Naive thymus-derived CD4-positive, alpha-beta T cell (primary cell): Measurements from ENCODE around the gene DPCD. TPM values are rescaled to one million over a fixed set of nuclear protein-coding genes. Genes with fewer than 3 reads are reported as not detected.
"Not testable (repeated sequence)": the region's sequence is repeated elsewhere in the genome, so short reads cannot be mapped to it uniquely, and the experiment has no call there.

Source experiments
- ATAC-seq: fragments of 150-1000 bp; cut with Tn5 transposase; 2 replicates; pipeline ENCODE4 v1.10.0; 2021; ENCODE audit warnings: mild to moderate bottlenecking, moderate library complexity
- CTCF ChIA-PET: fragments of 350-600 bp; sonication (Branson Sonifier 250); formaldehyde crosslinking; loops from one replicate; lab custom pipeline; 2021; ENCODE audit warnings: antibody characterized with exemption; lab: Charles Lee
- POLR2A ChIA-PET: fragments of 350-600 bp; sonication (Branson Sonifier 250); formaldehyde crosslinking; loops from one replicate; lab custom pipeline; 2021; ENCODE audit warnings: antibody characterized with exemption, inconsistent platforms; lab: Charles Lee
- DNase-seq, 9 donors: peaks; one replicate each; pipeline versions ENCODE4 v3.0.0 to v3.0.0-alpha.2; 2020 to 2022; ENCODE audit warnings: mixed read lengths in 1 of 9
- H3K27ac ChIP-seq: one replicate; pipeline ENCODE4 v1.7.0; 2013; ENCODE audit warnings: mild to moderate bottlenecking, low read depth, low read length, moderate library complexity
- H3K27me3 ChIP-seq, 2 donors: one replicate each; pipeline ENCODE4 v1.7.0; 2013; ENCODE audit warnings: low read length in 2 of 2, mild to moderate bottlenecking in 2 of 2, moderate library complexity in 2 of 2; ENCODE audit not compliant: control insufficient read depth in 2 of 2, insufficient read depth in 2 of 2
- H3K36me3 ChIP-seq, 3 experiments: 1 replicate in 2 of 3; 2 replicates in 1 of 3; pipeline ENCODE4 v1.7.0; 2013; ENCODE audit warnings: low read length in 3 of 3, mild to moderate bottlenecking in 3 of 3, moderate library complexity in 1 of 3; ENCODE audit not compliant: insufficient read depth in 3 of 3, control insufficient read depth in 2 of 3
- H3K4me1 ChIP-seq, 2 donors: one replicate each; pipeline ENCODE4 v1.7.0; 2013; ENCODE audit warnings: low read length in 2 of 2, mild to moderate bottlenecking in 2 of 2, moderate library complexity in 1 of 2; ENCODE audit not compliant: control insufficient read depth in 2 of 2, insufficient read depth in 2 of 2
- H3K4me3 ChIP-seq: 2 replicates; pipeline ENCODE4 v1.7.0; 2013; ENCODE audit warnings: mild to moderate bottlenecking, low read length
- H3K9me3 ChIP-seq, 3 experiments: 1 replicate in 2 of 3; 2 replicates in 1 of 3; pipeline ENCODE4 v1.7.0; 2013; ENCODE audit warnings: low read length in 3 of 3; ENCODE audit not compliant: control insufficient read depth in 2 of 3
- H3K27ac Mint-ChIP-seq, 9 donors: one replicate each; pipeline ENCODE4 v1.8.0; 2020 to 2022; ENCODE audit warnings: mixed read lengths in 9 of 9, mild to moderate bottlenecking in 8 of 9, moderate library complexity in 5 of 9, inconsistent platforms in 2 of 9
- H3K27me3 Mint-ChIP-seq, 5 donors: one replicate each; pipeline ENCODE4 v1.8.0; 2021 to 2022; ENCODE audit warnings: mixed read lengths in 5 of 5, mild to moderate bottlenecking in 1 of 5
- H3K36me3 Mint-ChIP-seq, 5 donors: one replicate each; pipeline ENCODE4 v1.8.0; 2020 to 2022; ENCODE audit warnings: mixed read lengths in 5 of 5, mild to moderate bottlenecking in 3 of 5, inconsistent platforms in 1 of 5
- H3K4me1 Mint-ChIP-seq, 7 donors: one replicate each; pipeline ENCODE4 v1.8.0; 2020 to 2022; ENCODE audit warnings: mixed read lengths in 7 of 7, mild to moderate bottlenecking in 3 of 7, inconsistent platforms in 1 of 7
- H3K4me3 Mint-ChIP-seq, 10 donors: one replicate each; pipeline ENCODE4 v1.8.0; 2020 to 2022; ENCODE audit warnings: mild to moderate bottlenecking in 10 of 10, mixed read lengths in 10 of 10, moderate library complexity in 6 of 10, inconsistent platforms in 2 of 10
- H3K9me3 Mint-ChIP-seq, 11 donors: one replicate each; pipeline ENCODE4 v1.8.0; 2020 to 2022; ENCODE audit warnings: mixed read lengths in 11 of 11, mild to moderate bottlenecking in 4 of 11, inconsistent platforms in 1 of 11, moderate library complexity in 1 of 11
- intact Hi-C, 2 donors: fragments of 100-400 bp; cut with micrococcal nuclease; formaldehyde crosslinking; loops; one replicate each; pipeline ENCODE4 v1.15.1; 2023
- polyA plus RNA-seq, 2 donors: library from polyadenylated mRNA; unstranded; fragments of 300-500 nt; fragmentation: Illumina TruSeq; gene quantifications; one replicate each; pipeline ENCODE4 v1.2.3, GENCODE V29; 2021
- total RNA-seq, 6 experiments: library from RNA in 5 of 6; stranded (reverse) in 5 of 6; gene quantifications; 1 replicate in 5 of 6; 2 replicates in 1 of 6; pipeline ENCODE4 v1.2.3 and lab custom pipeline; 2021 to 2026

The DPCD gene
- total and polyA plus RNA-seq, 7 experiments from 2014 or later: 0.64 to 3.6 (median 2.1) TPM

GRCh38 chr10:101625821-101626412 is 37.8 kb downstream of the DPCD start:
- H3K9me3 Mint-ChIP-seq: no peaks in the 10 kb centered on the region
- peak overlapping the region in 2 of 9 donors; percentile 6 to 15 for H3K27ac Mint-ChIP-seq
- H3K4me1 Mint-ChIP-seq: peaks cover 0 to 31% (median 14%) of the 10 kb centered on the region in 7 donors
- intact Hi-C loops: no loop called here
- CTCF ChIA-PET: no interaction called here
- no peak overlapping the region for H3K4me3 ChIP-seq
- peaks cover 0 to 74% (median 14%) of the 10 kb centered on the region in 3 experiments for H3K36me3 ChIP-seq
- no peak overlapping the region for H3K27ac ChIP-seq
- DNase-seq (no peak), ATAC-seq (no peak)
- H3K27me3 ChIP-seq: no peaks in the 10 kb centered on the region
- H3K36me3 Mint-ChIP-seq: peaks cover 8 to 56% (median 25%) of the 10 kb centered on the region in 5 donors
- no peaks in the 10 kb centered on the region for H3K4me1 ChIP-seq
- H3K27me3 Mint-ChIP-seq: no peaks in the 10 kb centered on the region
- no peaks in the 10 kb centered on the region for H3K9me3 ChIP-seq
- POLR2A ChIA-PET: no interaction called here
- H3K4me3 Mint-ChIP-seq: no peak overlapping the region

GRCh38 chr10:101629837-101630632 is 41.9 kb downstream of the DPCD start:
- Histone ChIP-seq H3K9me3 (no peaks in the 10 kb centered on the region), H3K27ac (no peak overlapping the region), H3K27me3 (no peaks in the 10 kb centered on the region), H3K36me3 (peaks cover 0 to 54% (median 2%) of the 10 kb centered on the region in 3 experiments), H3K4me1 (no peaks in the 10 kb centered on the region), H3K4me3 (no peak overlapping the region)
- peaks cover 0 to 57% (median 31%) of the 10 kb centered on the region in 7 donors for H3K4me1 Mint-ChIP-seq
- H3K27me3 Mint-ChIP-seq: no peaks in the 10 kb centered on the region
- intact Hi-C loops: no loop called here
- H3K4me3 Mint-ChIP-seq: peak overlapping the region in 1 of 10 donors; percentile 45
- no peaks in the 10 kb centered on the region for H3K9me3 Mint-ChIP-seq
- ATAC-seq (no peak), DNase-seq (no peak)
- CTCF ChIA-PET: no interaction called here
- POLR2A ChIA-PET: no interaction called here
- peak overlapping the region in 4 of 9 donors; percentile 6 to 57 (median 11) for H3K27ac Mint-ChIP-seq
- H3K36me3 Mint-ChIP-seq: peaks cover 0 to 29% (median 8%) of the 10 kb centered on the region in 5 donors

- Mint-ChIP-seq H3K4me3 (peak overlapping the region in 1 of 10 donors; percentile 45), H3K27me3 (no peaks in the 10 kb centered on the region), H3K27ac (peak overlapping the region in 1 of 9 donors; percentile 57), H3K9me3 (no peaks in the 10 kb centered on the region), H3K4me1 (peaks cover 0 to 56% (median 31%) of the 10 kb centered on the region in 7 donors), H3K36me3 (peaks cover 0 to 27% (median 6%) of the 10 kb centered on the region in 5 donors)
- no peaks in the 10 kb centered on the region for H3K27me3 ChIP-seq
- no peak overlapping the region for H3K27ac ChIP-seq
- intact Hi-C loops: no loop called here
- H3K4me3 ChIP-seq: no peak overlapping the region
- ChIA-PET CTCF (no interaction called here), POLR2A (no interaction called here)
- H3K36me3 ChIP-seq: peaks cover 0 to 49% (median 0%) of the 10 kb centered on the region in 3 experiments
- no peak for DNase-seq
- H3K4me1 ChIP-seq: no peaks in the 10 kb centered on the region
- H3K9me3 ChIP-seq: no peaks in the 10 kb centered on the region
- no peak for ATAC-seq
Observed at GRCh38 chr10:101630633-101630920, 42.5 kb downstream of the DPCD start.

GRCh38 chr10:101631821-101632475 is 43.8 kb downstream of the DPCD start:
- peak overlapping the region in 2 of 9 donors; percentile 12 to 51 for H3K27ac Mint-ChIP-seq
- intact Hi-C loops: no loop called here
- ATAC-seq: no peak
- H3K9me3 ChIP-seq: no peaks in the 10 kb centered on the region
- ChIA-PET POLR2A (no interaction called here), CTCF (no interaction called here)
- DNase-seq: no peak
- H3K27ac ChIP-seq: no peak overlapping the region
- H3K4me3 ChIP-seq: no peak overlapping the region
- no peaks in the 10 kb centered on the region for H3K27me3 Mint-ChIP-seq
- no peak overlapping the region for H3K4me3 Mint-ChIP-seq
- no peaks in the 10 kb centered on the region for H3K27me3 ChIP-seq
- H3K4me1 Mint-ChIP-seq: peaks cover 0 to 57% (median 31%) of the 10 kb centered on the region in 7 donors
- no peaks in the 10 kb centered on the region for H3K9me3 Mint-ChIP-seq
- H3K4me1 ChIP-seq: no peaks in the 10 kb centered on the region
- H3K36me3 Mint-ChIP-seq: peaks cover 0 to 31% (median 4%) of the 10 kb centered on the region in 5 donors
- peaks cover 0 to 47% (median 0%) of the 10 kb centered on the region in 3 experiments for H3K36me3 ChIP-seq

GRCh38 chr10:101633510-101633909 is 45.4 kb downstream of the DPCD start:
- H3K27me3 ChIP-seq, H3K27me3 Mint-ChIP-seq, intact Hi-C loops, CTCF ChIA-PET, DNase-seq, H3K27ac ChIP-seq, H3K4me3 Mint-ChIP-seq, H3K9me3 ChIP-seq, POLR2A ChIA-PET, ATAC-seq, H3K4me1 ChIP-seq, H3K4me3 ChIP-seq, H3K9me3 Mint-ChIP-seq: not testable (repeated sequence)
- H3K36me3 ChIP-seq: peaks cover 0 to 38% (median under 1%) of the 10 kb centered on the region in 3 experiments
- Mint-ChIP-seq H3K36me3 (peaks cover 4 to 30% (median 10%) of the 10 kb centered on the region in 5 donors), H3K27ac (peak overlapping the region in 2 of 9 donors; percentile 57 to 61), H3K4me1 (peaks cover 0 to 47% (median 31%) of the 10 kb centered on the region in 7 donors)

- intact Hi-C loops: loop anchor here in 1 of 2 donors (5.0 kb wide), 1 partner anchor 48 kb away; no protein-coding TSS in a partner anchor
- H3K36me3 ChIP-seq: peaks cover 0 to 42% (median 4%) of the 10 kb centered on the region in 3 experiments
- no peaks in the 10 kb centered on the region for H3K27me3 ChIP-seq
- ATAC-seq (no peak), DNase-seq (no peak)
- no peak overlapping the region for H3K27ac ChIP-seq
- H3K36me3 Mint-ChIP-seq: peaks cover 5 to 52% (median 29%) of the 10 kb centered on the region in 5 donors
- H3K4me1 ChIP-seq: no peaks in the 10 kb centered on the region
- H3K4me3 ChIP-seq: no peak overlapping the region
- CTCF ChIA-PET: interaction anchor here (0.6 kb wide), 1 partner anchor 17 kb away, joined by 4 read pairs; no protein-coding TSS in a partner anchor
- no peak overlapping the region for H3K4me3 Mint-ChIP-seq
- H3K27ac Mint-ChIP-seq: peak overlapping the region in 3 of 9 donors; percentile 13 to 65 (median 15)
- POLR2A ChIA-PET: no interaction called here
- H3K9me3 Mint-ChIP-seq: no peaks in the 10 kb centered on the region
- no peaks in the 10 kb centered on the region for H3K9me3 ChIP-seq
- no peaks in the 10 kb centered on the region for H3K27me3 Mint-ChIP-seq
- peaks cover 0 to 31% (median 17%) of the 10 kb centered on the region in 7 donors for H3K4me1 Mint-ChIP-seq
Observed at GRCh38 chr10:101639141-101639900, 51.2 kb downstream of the DPCD start.
